Activated naive CD4-positive, alpha-beta T cell treated with anti-CD3 and anti-CD28 coated beads, Interleukin-2, amount 10 ng/mL, durations not matched to agents 5 hours and 36 hours (primary cell): Measurements from ENCODE around the gene NUP210L. TPM values are rescaled to one million over a fixed set of nuclear protein-coding genes. Genes with fewer than 3 reads are reported as not detected.

Experiments used
- microRNA-seq: library from miRNA; unstranded; fragments of <30 nt; microRNA quantifications from one replicate; pipeline ENCODE4 v1.2.0, GENCODE V29; 2022; ENCODE audit warnings: borderline microRNAs expressed, borderline replicate concordance
- total RNA-seq, 2 experiments: library from RNA; stranded (reverse); gene quantifications; one replicate each; pipeline ENCODE4 v1.2.3, GENCODE V29; 2021

NUP210L gene
- total RNA-seq, result under 1 TPM; 0.08 to 0.10 TPM

DNA sequence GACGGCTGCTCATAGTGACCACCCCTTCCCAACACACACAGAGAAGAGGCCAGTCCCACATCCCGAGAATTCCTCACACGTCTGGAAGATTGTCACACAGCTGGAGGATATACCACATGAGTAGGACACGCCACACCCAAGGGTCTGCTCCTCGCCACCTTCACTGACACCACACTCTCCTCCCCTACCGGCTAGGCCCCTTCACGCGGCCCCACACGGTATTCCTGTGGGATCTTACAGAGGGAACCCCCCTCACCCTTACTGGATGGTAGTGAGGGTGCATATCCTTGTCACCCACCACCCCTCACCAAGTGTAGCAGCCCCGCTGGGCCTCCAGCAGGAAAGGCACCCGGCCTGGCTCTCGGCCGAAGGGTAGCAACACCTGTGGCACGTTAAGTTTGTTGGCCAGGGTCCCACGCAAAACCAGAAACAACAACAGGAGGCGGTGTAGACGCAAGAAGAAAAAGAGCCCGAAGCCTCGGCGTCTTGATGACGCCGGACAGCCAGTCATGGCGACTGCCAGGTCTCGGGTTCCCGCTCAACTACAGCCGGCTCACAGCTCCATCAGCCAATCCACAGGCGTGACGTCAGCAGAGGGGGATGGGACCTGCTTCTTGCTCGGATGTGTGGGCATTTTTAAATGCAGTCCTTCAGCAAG lies at the start of gene NUP210L:
Gene NUP210L, minus strand, starts transcription at position 540 of the 658 bp plus-strand sequence.

GRCh38 chr1:154191990-154192461 lies 37.2 kb upstream of the NUP210L start, which contains the start of gene TPM3:
Gene TPM3, minus strand, starts transcription at chr1:154192100. Its CDS starts 82 bp downstream, at chr1:154192018.

GRCh38 chr1:153990468-153991150 lies 164.3 kb downstream of the NUP210L start, which contains the start of gene RPS27:
Gene RPS27, plus strand, starts transcription at chr1:153990762. Its CDS starts 35 bp downstream, at chr1:153990797.

GRCh38 chr1:153985941-153986761 lies 168.7 kb downstream of the NUP210L start, which contains the start of gene RAB13:
Gene RAB13, minus strand, starts transcription at chr1:153986339. Its CDS starts 103 bp downstream, at chr1:153986236.

GRCh38 chr1:153977250-153978240 lies 177.3 kb downstream of the NUP210L start, which contains the start of gene JTB:
Gene JTB, minus strand, starts transcription at chr1:153977674. Its CDS starts 422 bp downstream, at chr1:153977252.

GRCh38 chr1:153967107-153967999 lies 187.5 kb downstream of the NUP210L start, which contains the start of gene CREB3L4:
Gene CREB3L4, plus strand, starts transcription at chr1:153967902. Its CDS starts 624 bp downstream, at chr1:153968526.

DNA sequence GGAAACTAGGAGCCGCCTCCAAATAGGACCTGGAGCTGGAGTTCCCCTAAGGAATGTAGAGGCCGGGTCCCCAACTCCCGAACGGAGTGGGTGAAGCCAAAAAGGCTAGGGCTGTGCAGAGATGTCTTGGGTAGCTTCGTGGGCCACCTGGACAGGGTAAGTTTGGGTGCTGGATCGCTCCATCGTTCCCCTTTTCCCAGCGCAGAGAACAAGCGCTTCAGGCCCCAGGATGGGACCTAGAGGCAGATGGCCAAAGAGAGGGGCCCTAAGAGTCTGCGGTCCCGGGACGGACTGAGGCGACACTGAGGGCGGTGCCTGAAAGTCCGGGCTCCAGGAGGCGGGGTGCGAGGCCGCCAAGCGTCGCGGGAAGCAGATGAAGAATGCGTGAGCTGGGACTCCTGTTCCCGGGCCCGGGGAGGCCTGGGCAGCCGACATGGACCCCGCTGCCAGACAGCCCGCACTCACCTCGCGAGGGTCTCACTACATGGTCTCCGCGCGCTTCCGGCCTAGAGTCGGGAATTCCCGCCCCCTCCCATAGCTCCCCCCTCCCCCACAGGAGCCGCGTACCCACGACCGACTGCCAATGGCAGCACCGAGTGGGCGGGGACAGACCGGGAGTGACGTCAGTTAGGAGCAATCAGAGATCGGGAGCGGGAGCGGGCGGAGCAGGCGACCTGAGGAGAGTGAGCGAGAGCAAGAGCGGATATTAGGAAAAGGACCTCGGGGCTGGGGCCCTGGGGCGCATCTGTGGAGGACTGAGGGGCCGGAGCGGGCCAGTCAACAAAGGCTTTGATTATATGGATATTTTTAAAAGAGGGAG lies 191.6 kb downstream of the NUP210L start, which contains the start of gene SLC39A1:
Gene SLC39A1, minus strand, starts transcription at position 508 of the 820 bp plus-strand sequence. CDS start 822 bp downstream, outside the sequence.

DNA sequence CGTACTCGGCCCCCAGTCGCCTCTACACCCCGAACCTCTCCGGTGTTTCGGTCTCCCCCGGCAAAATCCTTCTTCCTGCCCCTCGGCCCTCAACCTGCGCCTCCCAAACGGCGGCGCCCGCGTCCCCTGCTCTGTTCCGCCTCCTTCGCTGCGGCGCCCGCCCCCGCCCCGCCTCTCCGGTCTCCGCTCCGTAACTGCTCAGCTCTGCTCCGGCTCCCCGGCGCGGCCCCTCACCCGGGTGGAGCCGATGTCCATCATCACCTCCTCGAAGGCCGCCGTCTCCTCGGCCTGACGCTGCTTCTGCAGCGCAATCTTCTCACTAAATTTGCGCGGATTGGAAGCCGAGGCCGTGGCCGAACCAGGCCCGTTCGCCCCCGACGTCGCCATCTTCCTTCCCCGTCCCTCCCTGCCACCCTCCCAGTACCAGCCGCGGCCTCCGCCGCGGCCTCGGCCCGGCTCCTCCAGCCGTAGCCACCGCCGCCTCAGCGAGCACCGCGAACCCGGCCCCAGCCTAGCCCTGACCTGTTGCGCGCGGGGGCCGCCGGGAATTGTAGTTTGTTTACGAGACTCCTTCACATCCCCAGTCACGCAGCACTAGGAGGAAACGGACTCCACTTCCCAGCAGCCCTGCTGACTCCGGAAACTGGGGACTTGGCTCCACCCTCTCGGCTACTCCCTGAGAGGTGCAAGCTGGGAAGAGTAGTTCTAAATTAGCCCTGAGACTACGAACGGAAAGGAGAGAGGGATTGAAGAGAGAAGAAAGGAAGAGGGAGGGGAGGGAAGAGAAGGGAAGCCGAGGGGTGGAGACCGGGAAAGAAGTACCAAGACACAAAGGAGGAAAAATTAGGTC lies 196.5 kb downstream of the NUP210L start, which contains the start of gene CRTC2:
Gene CRTC2, minus strand, starts transcription at position 502 of the 850 bp plus-strand sequence. Its CDS starts 115 bp downstream, at position 387.

GRCh38 chr1:153946622-153947241 lies 208.1 kb downstream of the NUP210L start, which contains the start of gene DENND4B:
Gene DENND4B, minus strand, starts transcription at chr1:153946718. Its CDS starts 2,344 bp downstream, at chr1:153944374.

Small RNAs within 50 kb of the gene (microRNA-seq; reads per million reads assigned to microRNA genes)
- gene MIR190B (6.3 reads per million, percentile 34 among the genes with 10 or more reads in this experiment), gene MIR5698 (not detected), gene MIR6737 (not detected)

Other genes starting within 250 kb of the NUP210L start
- 10 to 100 TPM; 77.9 to 81.5 TPM for gene GATAD2B, start 232.1 kb downstream of the NUP210L start, total RNA-seq
- gene DENND4B, start 208.4 kb downstream of the NUP210L start, total RNA-seq, result 100 to 1,000 TPM; 164 to 167 TPM
- 10 to 100 TPM; 82.9 to 99.8 TPM for gene CRTC2, start 196.5 kb downstream of the NUP210L start, total RNA-seq
- 10 to 100 TPM; 27.7 to 29.7 TPM for gene SLC39A1, start 191.5 kb downstream of the NUP210L start, total RNA-seq
- gene CREB3L4, start 187.2 kb downstream of the NUP210L start, total RNA-seq, result 1 to 10 TPM; 6.0 to 7.9 TPM
- 100 to 1,000 TPM; 106 to 107 TPM for gene JTB, start 177.4 kb downstream of the NUP210L start, total RNA-seq
- gene RAB13, start 168.7 kb downstream of the NUP210L start, total RNA-seq, result 1 to 10 TPM; 1.3 TPM
- gene RPS27, start 164.3 kb downstream of the NUP210L start, total RNA-seq, result 1,000 to 10,000 TPM; 3,937 to 4,301 TPM
- gene TPM3, start 37.0 kb upstream of the NUP210L start, total RNA-seq, result 100 to 1,000 TPM; 686 to 725 TPM
- not detected for gene CFAP141, start 51.3 kb upstream of the NUP210L start, total RNA-seq
- gene UBAP2L, start 65.9 kb upstream of the NUP210L start, total RNA-seq, result 100 to 1,000 TPM; 180 to 183 TPM
- gene HAX1, start 117.6 kb upstream of the NUP210L start, total RNA-seq, result 10 to 100 TPM; 96.6 to 97.2 TPM
- not detected for gene AQP10, start 166.0 kb upstream of the NUP210L start, total RNA-seq
- 100 to 1,000 TPM; 146 to 156 TPM for gene ATP8B2, start 170.5 kb upstream of the NUP210L start, total RNA-seq